HepG2 (cell line): Measurements from ENCODE around the gene IGF2BP3. TPM values are rescaled to one million over a fixed set of nuclear protein-coding genes. Genes with fewer than 3 reads are reported as not detected.

ENCODE experiments used
- ESRRA ChIP-seq: sonication (generic); formaldehyde crosslinking; IDR thresholded peaks from 2 replicates; pipeline ENCODE4 v1.5.1; 2020; ENCODE audit warnings: mild to moderate bottlenecking, low read depth, missing genetic modification reagents
- HOXA9 ChIP-seq: sonication (generic); formaldehyde crosslinking; IDR thresholded peaks from 2 replicates; pipeline ENCODE4 v1.8.1; 2022; ENCODE audit warnings: missing genetic modification reagents, mild to moderate bottlenecking, moderate library complexity, borderline replicate concordance
- JUN ChIP-seq: sonication (generic); formaldehyde crosslinking; IDR thresholded peaks from 2 replicates; pipeline ENCODE4 v1.4.0; 2020; ENCODE audit warnings: mild to moderate bottlenecking, missing genetic modification reagents
- KDM6A ChIP-seq: IDR thresholded peaks from 2 replicates; pipeline ENCODE4 v1.6.1; 2016; ENCODE audit warnings: low read depth
- MAFG ChIP-seq: sonication (generic); formaldehyde crosslinking; IDR thresholded peaks from 2 replicates; pipeline ENCODE4 v1.5.1; 2020; ENCODE audit warnings: mild to moderate bottlenecking, missing genetic modification reagents
- MXI1 ChIP-seq: IDR thresholded peaks from 3 replicates; pipeline ENCODE4 v1.6.1; 2012; ENCODE audit warnings: low read depth, low read length, inconsistent platforms, borderline replicate concordance
- NBN ChIP-seq: fragments of 450-650 bp; conservative IDR thresholded peaks from 2 replicates; pipeline ENCODE4 v1.6.1; 2017
- NFYB ChIP-seq: sonication (generic); formaldehyde crosslinking; IDR thresholded peaks from 2 replicates; pipeline ENCODE4 v1.4.0; 2020; ENCODE audit warnings: missing genetic modification reagents
- NR2F1 ChIP-seq, 2 experiments: fragments of 450-650 bp in 1 of 2; formaldehyde crosslinking in 1 of 2; IDR thresholded peaks; 2 replicates each; pipeline versions ENCODE4 v1.5.0 to v1.6.1; 2016 to 2020; ENCODE audit warnings: mild to moderate bottlenecking in 1 of 2, missing compliant biosample characterization in 1 of 2, missing genetic modification reagents in 1 of 2, moderate library complexity in 1 of 2
- NR3C1 ChIP-seq: sonication (generic); formaldehyde crosslinking; IDR thresholded peaks from 2 replicates; pipeline ENCODE4 v1.4.0; 2020; ENCODE audit warnings: missing genetic modification reagents
- POLR2AphosphoS2 ChIP-seq: IDR thresholded peaks from 2 replicates; pipeline ENCODE4 v1.6.1; 2011; ENCODE audit warnings: low read depth, low read length, improper control_type of control experiment
- SOX5 ChIP-seq: IDR thresholded peaks from 2 replicates; pipeline ENCODE4 v1.6.1; 2016; ENCODE audit warnings: borderline replicate concordance
- SP5 ChIP-seq: IDR thresholded peaks from 2 replicates; pipeline ENCODE4 v1.6.1; 2016; ENCODE audit warnings: low read depth, borderline replicate concordance
- STAG1 ChIP-seq: sonication (generic); formaldehyde crosslinking; IDR thresholded peaks from 2 replicates; pipeline ENCODE4 v1.4.0; 2020; ENCODE audit warnings: missing genetic modification reagents
- SYNCRIP ChIP-seq: fragments of 200-400 bp; formaldehyde crosslinking; IDR thresholded peaks from 2 replicates; pipeline ENCODE4 v1.6.1; 2018; ENCODE audit warnings: mild to moderate bottlenecking, low read depth, low read length; ENCODE audit not compliant: insufficient read depth
- WIZ ChIP-seq: sonication (generic); formaldehyde crosslinking; IDR thresholded peaks from 2 replicates; pipeline ENCODE4 v1.5.1; 2020; ENCODE audit warnings: mild to moderate bottlenecking, missing genetic modification reagents
- ZMYM2 ChIP-seq: sonication (generic); formaldehyde crosslinking; IDR thresholded peaks from 2 replicates; pipeline ENCODE4 v1.8.0; 2022; ENCODE audit warnings: mild to moderate bottlenecking, missing genetic modification reagents
- ZNF121 ChIP-seq: sonication (generic); formaldehyde crosslinking; IDR thresholded peaks from 2 replicates; pipeline ENCODE4 v1.5.0; 2020; ENCODE audit warnings: mild to moderate bottlenecking, missing genetic modification reagents
- ZNF17 ChIP-seq: sonication (generic); formaldehyde crosslinking; IDR thresholded peaks from 2 replicates; pipeline ENCODE4 v1.5.0; 2020; ENCODE audit warnings: mild to moderate bottlenecking, missing genetic modification reagents
- ZNF253 ChIP-seq: sonication (generic); formaldehyde crosslinking; IDR thresholded peaks from 2 replicates; pipeline ENCODE4 v1.8.0; 2022; ENCODE audit warnings: mild to moderate bottlenecking, missing genetic modification reagents, borderline replicate concordance
- ZNF441 ChIP-seq: sonication (generic); formaldehyde crosslinking; IDR thresholded peaks from 2 replicates; pipeline ENCODE4 v1.7.0; 2021; ENCODE audit warnings: missing genetic modification reagents, borderline replicate concordance
- ZNF572 ChIP-seq: sonication (generic); formaldehyde crosslinking; IDR thresholded peaks from 2 replicates; pipeline ENCODE4 v1.5.1; 2020; ENCODE audit warnings: mild to moderate bottlenecking, missing genetic modification reagents
- ZNF678 ChIP-seq: sonication (generic); formaldehyde crosslinking; IDR thresholded peaks from 2 replicates; pipeline ENCODE4 v1.4.0; 2020; ENCODE audit warnings: mild to moderate bottlenecking, missing genetic modification reagents
- ZNF691 ChIP-seq: sonication (generic); formaldehyde crosslinking; IDR thresholded peaks from 2 replicates; pipeline ENCODE4 v1.4.0; 2020; ENCODE audit warnings: missing genetic modification reagents, low read depth, mild to moderate bottlenecking, borderline replicate concordance
- ZNF775 ChIP-seq: sonication (generic); formaldehyde crosslinking; IDR thresholded peaks from 2 replicates; pipeline ENCODE4 v1.4.0; 2020; ENCODE audit warnings: missing genetic modification reagents, mild to moderate bottlenecking, moderate library complexity, borderline replicate concordance
- ZNF792 ChIP-seq: IDR thresholded peaks from 2 replicates; pipeline ENCODE4 v1.6.1; 2016
- ZSCAN5A ChIP-seq: sonication (generic); formaldehyde crosslinking; IDR thresholded peaks from 2 replicates; pipeline ENCODE4 v1.8.0; 2022; ENCODE audit warnings: mild to moderate bottlenecking, missing genetic modification reagents, borderline replicate concordance
- polyA plus RNA-seq, 8 experiments: library from polyadenylated mRNA; depleted of rRNA in 3 of 8; stranded (reverse) in 7 of 8; unstranded in 1 of 8; fragments of >200 nt; fragmentation: Illumina TruSeq in 4 of 8; extraction: Trizol in 4 of 8; gene quantifications; 2 replicates each; pipeline versions ENCODE4 v1.2.1 to v1.2.3, GENCODE V29; 2011 to 2016; ENCODE audit warnings: low read depth in 4 of 8, missing spikeins in 1 of 8, mixed read lengths in 1 of 8; ENCODE audit not compliant: insufficient read depth in 1 of 8
- total RNA-seq, 5 experiments: library from RNA; depleted of rRNA; stranded (reverse); fragments of >200 nt; fragmentation: Illumina TruSeq; extraction: Trizol; gene quantifications; 2 replicates each; pipeline ENCODE4 v1.2.3, GENCODE V29; 2016; ENCODE audit warnings: low read depth in 1 of 5
- TF ChIP-seq, protein P1 (sequence below): sonication (generic); formaldehyde crosslinking; IDR thresholded peaks from 2 replicates; pipeline ENCODE4 v1.4.0; 2020; ENCODE audit warnings: mild to moderate bottlenecking, low read depth, missing genetic modification reagents
- TF ChIP-seq, protein P2 (sequence below): sonication (generic); formaldehyde crosslinking; IDR thresholded peaks from 2 replicates; pipeline ENCODE4 v1.9.0; 2021; ENCODE audit warnings: missing genetic modification reagents, mild to moderate bottlenecking, borderline replicate concordance

The IGF2BP3 gene
- total and polyA plus RNA-seq, 2 of the 13 experiments (the other 11 are each of a cell fraction or from before 2014, with no cell fraction given) = 37.7 to 39.5 TPM

- no peak for TF ChIP-seq ZSCAN5A
- TF ChIP-seq NR2F1 (CRISPR knock-in tag; IDR thresholded peaks at IDR 0.05) = peak in 1 of 2 experiments; percentile 55; a peak in 3 of 4 replicates
- no peak for TF ChIP-seq ZNF253
- TF ChIP-seq ZMYM2 (CRISPR knock-in tag) = peak; percentile 85
- TF ChIP-seq HOXA9 (CRISPR knock-in tag) = no peak
- no peak for TF ChIP-seq ZNF17 (CRISPR knock-in tag)
- no peak; the same call in 1 of the 2 replicates for TF ChIP-seq ESRRA (CRISPR knock-in tag)
- no peak for TF ChIP-seq MAFG (CRISPR knock-in tag)
- TF ChIP-seq NR3C1 = no peak
- no peak for TF ChIP-seq NFYB (CRISPR knock-in tag)
- no peak for TF ChIP-seq SYNCRIP
- no peak for TF ChIP-seq ZNF775 (CRISPR knock-in tag)
- TF ChIP-seq, protein P1, sequence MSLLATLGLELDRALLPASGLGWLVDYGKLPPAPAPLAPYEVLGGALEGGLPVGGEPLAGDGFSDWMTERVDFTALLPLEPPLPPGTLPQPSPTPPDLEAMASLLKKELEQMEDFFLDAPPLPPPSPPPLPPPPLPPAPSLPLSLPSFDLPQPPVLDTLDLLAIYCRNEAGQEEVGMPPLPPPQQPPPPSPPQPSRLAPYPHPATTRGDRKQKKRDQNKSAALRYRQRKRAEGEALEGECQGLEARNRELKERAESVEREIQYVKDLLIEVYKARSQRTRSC (CRISPR knock-in tag) = no peak
- no peak for TF ChIP-seq ZNF691
- TF ChIP-seq ZNF678 = no peak
- peak; percentile 53; the same call in 1 of the 2 replicates for TF ChIP-seq KDM6A (CRISPR knock-in tag)
- TF ChIP-seq ZNF121 (CRISPR knock-in tag) = no peak
- TF ChIP-seq ZNF441 = no peak
- TF ChIP-seq JUN (CRISPR knock-in tag) = no peak
- no peak for TF ChIP-seq STAG1 (CRISPR knock-in tag)
- no peak for TF ChIP-seq ZNF572 (CRISPR knock-in tag)
- no peak for TF ChIP-seq WIZ (CRISPR knock-in tag)
- peak; percentile 54; the same call in 1 of the 2 replicates for TF ChIP-seq SOX5 (CRISPR knock-in tag)
- peak; percentile 15; the same call in 1 of the 3 replicates for TF ChIP-seq MXI1
- TF ChIP-seq POLR2AphosphoS2 = no peak
- TF ChIP-seq NBN = no peak
- TF ChIP-seq SP5 (CRISPR knock-in tag) = no peak
- TF ChIP-seq, protein P2, sequence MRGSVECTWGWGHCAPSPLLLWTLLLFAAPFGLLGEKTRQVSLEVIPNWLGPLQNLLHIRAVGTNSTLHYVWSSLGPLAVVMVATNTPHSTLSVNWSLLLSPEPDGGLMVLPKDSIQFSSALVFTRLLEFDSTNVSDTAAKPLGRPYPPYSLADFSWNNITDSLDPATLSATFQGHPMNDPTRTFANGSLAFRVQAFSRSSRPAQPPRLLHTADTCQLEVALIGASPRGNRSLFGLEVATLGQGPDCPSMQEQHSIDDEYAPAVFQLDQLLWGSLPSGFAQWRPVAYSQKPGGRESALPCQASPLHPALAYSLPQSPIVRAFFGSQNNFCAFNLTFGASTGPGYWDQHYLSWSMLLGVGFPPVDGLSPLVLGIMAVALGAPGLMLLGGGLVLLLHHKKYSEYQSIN (CRISPR knock-in tag) = no peak
- 0 out of 2 replicates have a peak, but pooled peaks have one; percentile 11 for TF ChIP-seq ZNF792 (CRISPR knock-in tag)
Observed at GRCh38 chr7:23358152-23358674, 112.1 kb downstream of the IGF2BP3 start (continued).
